ENCODE results near the gene ASB3.

The ASB3 gene

DNA sequence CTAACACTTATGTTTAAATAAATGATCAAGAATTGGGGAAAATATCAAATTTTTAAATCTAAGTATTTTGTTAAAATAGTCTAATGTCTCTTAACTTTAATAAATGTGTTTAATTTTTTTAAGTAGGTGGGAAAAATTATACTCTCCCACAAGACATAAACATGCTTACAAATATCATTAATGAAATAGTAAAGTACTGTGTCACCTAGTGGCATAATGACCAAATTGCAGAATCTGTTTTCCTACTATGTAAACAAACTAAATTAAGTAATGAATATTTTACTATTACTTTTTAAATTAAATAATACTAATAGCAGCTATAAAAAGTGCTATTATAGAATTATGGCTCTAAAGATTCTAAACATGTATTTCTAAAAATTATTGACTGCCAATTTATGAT is 71.2 kb downstream of the ASB3 start:
- H2AFZ ChIP-seq = no peak overlapping the region
- peaks cover 8% of the 10 kb centered on the region for H3K79me2 ChIP-seq
- no peak overlapping the region for H3K4me3 ChIP-seq (ENCODE audit: low read depth, low read length)
- H3K27ac ChIP-seq = no peak overlapping the region
- H3K4me2 ChIP-seq (ENCODE audit: low read length) = no peak overlapping the region
- no peaks in the 10 kb centered on the region for H3K36me3 ChIP-seq (ENCODE audit: control insufficient read depth, insufficient read depth, low read length)
- no peak overlapping the region for H3K9ac ChIP-seq
- no peaks in the 10 kb centered on the region for H3K9me3 ChIP-seq (ENCODE audit: control insufficient read depth, low read length)
- no peaks in the 10 kb centered on the region for H3K4me1 ChIP-seq
- no peaks in the 10 kb centered on the region for H3K27me3 ChIP-seq (ENCODE audit: control insufficient read depth, insufficient read depth, low read length)
- TF ChIP-seq, protein P1, sequence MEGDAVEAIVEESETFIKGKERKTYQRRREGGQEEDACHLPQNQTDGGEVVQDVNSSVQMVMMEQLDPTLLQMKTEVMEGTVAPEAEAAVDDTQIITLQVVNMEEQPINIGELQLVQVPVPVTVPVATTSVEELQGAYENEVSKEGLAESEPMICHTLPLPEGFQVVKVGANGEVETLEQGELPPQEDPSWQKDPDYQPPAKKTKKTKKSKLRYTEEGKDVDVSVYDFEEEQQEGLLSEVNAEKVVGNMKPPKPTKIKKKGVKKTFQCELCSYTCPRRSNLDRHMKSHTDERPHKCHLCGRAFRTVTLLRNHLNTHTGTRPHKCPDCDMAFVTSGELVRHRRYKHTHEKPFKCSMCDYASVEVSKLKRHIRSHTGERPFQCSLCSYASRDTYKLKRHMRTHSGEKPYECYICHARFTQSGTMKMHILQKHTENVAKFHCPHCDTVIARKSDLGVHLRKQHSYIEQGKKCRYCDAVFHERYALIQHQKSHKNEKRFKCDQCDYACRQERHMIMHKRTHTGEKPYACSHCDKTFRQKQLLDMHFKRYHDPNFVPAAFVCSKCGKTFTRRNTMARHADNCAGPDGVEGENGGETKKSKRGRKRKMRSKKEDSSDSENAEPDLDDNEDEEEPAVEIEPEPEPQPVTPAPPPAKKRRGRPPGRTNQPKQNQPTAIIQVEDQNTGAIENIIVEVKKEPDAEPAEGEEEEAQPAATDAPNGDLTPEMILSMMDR (IDR thresholded peaks at IDR 0.05) = no peak

DNA sequence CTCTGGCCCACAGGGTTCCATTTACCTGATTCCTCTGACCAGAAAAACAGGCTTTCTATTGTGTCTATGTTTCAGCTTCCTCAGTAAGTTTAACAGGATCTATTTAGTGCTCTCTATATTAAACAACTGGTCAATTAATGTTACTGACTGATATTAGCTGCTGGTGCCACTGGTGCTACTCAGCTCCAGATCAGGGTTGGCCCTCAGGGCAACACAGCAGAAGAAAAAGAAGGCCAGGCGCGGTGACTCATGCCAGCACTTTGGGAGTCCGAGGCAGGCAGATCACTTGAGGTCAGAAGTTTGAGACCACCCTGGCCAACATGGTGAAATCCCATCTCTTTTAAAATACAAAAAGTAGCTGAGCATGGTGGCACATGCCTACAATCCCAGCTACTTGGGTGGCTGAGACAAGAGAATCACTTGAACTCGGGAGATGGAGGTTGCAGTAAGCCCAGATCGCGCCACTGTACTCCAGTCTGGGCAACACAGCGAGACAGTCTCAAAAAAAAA is 75.4 kb downstream of the ASB3 start:
- Histone ChIP-seq H3K4me2 (ENCODE audit: low read length) (no peak overlapping the region), H3K9me3 (ENCODE audit: control insufficient read depth, low read length) (no peaks in the 10 kb centered on the region), H3K27ac (no peak overlapping the region), H3K36me3 (ENCODE audit: control insufficient read depth, insufficient read depth, low read length) (no peaks in the 10 kb centered on the region), H3K27me3 (ENCODE audit: control insufficient read depth, insufficient read depth, low read length) (no peaks in the 10 kb centered on the region), H3K4me3 (ENCODE audit: low read depth, low read length) (no peak overlapping the region), H3K79me2 (peaks cover 6% of the 10 kb centered on the region), H2AFZ (no peak overlapping the region), H3K9ac (no peak overlapping the region), H3K4me1 (no peaks in the 10 kb centered on the region)
- TF ChIP-seq, protein P1 (IDR thresholded peaks at IDR 0.05) = no peak

DNA sequence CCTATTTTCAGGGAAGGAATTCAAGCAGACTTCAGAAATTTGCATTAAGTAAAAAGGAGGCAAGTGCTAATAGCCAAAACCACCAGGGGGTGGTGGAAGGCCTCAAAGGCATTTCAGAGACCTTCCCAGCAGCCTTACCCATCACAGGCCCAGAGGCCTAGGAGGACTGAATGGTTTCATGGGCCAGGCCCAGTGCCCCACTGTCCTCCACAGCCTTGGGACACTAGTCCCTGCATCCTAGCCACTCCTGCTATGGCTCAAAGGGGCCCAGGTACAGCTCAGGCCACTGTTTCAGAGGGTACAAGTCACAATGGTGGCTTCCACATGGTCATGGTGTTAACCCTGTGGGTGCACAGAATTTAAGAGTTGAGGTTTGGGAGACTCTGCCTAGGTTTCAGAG is 77.8 kb downstream of the ASB3 start:
- H3K36me3 ChIP-seq (ENCODE audit: control insufficient read depth, insufficient read depth, low read length) = no peaks in the 10 kb centered on the region
- no peak overlapping the region for H3K4me3 ChIP-seq (ENCODE audit: low read depth, low read length)
- TF ChIP-seq, protein P1 (IDR thresholded peaks at IDR 0.05) = no peak
- H3K79me2 ChIP-seq = peaks cover 6% of the 10 kb centered on the region
- no peak overlapping the region for H3K4me2 ChIP-seq (ENCODE audit: low read length)
- no peak overlapping the region for H2AFZ ChIP-seq
- H3K27me3 ChIP-seq (ENCODE audit: control insufficient read depth, insufficient read depth, low read length) = no peaks in the 10 kb centered on the region
- H3K27ac ChIP-seq = no peak overlapping the region
- no peak overlapping the region for H3K9ac ChIP-seq
- no peaks in the 10 kb centered on the region for H3K4me1 ChIP-seq
- no peaks in the 10 kb centered on the region for H3K9me3 ChIP-seq (ENCODE audit: control insufficient read depth, low read length)

DNA sequence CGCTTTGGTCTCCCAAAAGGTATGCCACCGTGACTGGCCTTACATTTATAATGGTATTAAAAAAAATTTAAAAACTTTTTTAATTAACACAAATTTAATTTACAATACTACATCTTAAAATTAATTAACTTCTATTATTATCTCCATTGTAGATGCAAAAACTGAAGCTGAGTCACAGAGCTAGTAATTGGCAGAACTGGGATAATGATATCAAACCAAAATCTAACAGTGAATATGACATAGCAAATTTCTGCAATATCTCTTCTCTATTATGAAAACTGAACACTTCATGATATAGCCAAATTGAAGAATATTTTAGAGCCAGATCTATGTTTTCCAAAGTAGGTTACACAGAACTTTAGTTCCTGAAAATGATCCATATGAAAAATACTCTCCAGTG is 85.5 kb downstream of the ASB3 start:
- Histone ChIP-seq H3K9me3 (ENCODE audit: control insufficient read depth, low read length) (no peaks in the 10 kb centered on the region), H3K79me2 (peaks cover 9% of the 10 kb centered on the region), H3K9ac (no peak overlapping the region), H3K4me1 (no peaks in the 10 kb centered on the region), H3K4me2 (ENCODE audit: low read length) (no peak overlapping the region), H3K36me3 (ENCODE audit: control insufficient read depth, insufficient read depth, low read length) (no peaks in the 10 kb centered on the region), H3K27ac (no peak overlapping the region), H3K4me3 (ENCODE audit: low read depth, low read length) (no peak overlapping the region), H3K27me3 (ENCODE audit: control insufficient read depth, insufficient read depth, low read length) (no peaks in the 10 kb centered on the region), H2AFZ (no peak overlapping the region)
- TF ChIP-seq, protein P1 (IDR thresholded peaks at IDR 0.05) = no peak

DNA sequence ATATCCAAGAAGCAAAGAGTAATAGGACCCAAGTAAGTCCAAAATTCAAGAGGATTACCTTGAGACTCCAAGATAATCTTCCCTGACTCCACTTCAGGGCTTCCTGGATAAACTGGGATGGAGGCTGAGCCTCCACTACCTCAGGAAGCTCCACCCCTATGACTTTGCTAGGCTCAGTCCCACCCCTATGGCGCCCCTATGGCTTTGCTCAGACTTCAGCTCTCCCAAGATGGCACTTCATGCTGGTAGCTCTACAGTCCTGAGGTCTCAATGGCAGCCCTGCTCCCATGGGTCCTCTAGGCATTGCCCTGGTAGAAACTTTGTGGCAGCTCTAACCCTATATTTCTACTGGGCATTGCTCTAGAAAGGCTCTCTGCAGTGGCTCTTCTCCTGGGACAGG is 89.1 kb downstream of the ASB3 start:
- no peaks in the 10 kb centered on the region for H3K4me1 ChIP-seq
- no peaks in the 10 kb centered on the region for H3K36me3 ChIP-seq (ENCODE audit: control insufficient read depth, insufficient read depth, low read length)
- H3K9ac ChIP-seq = no peak overlapping the region
- no peak overlapping the region for H3K4me3 ChIP-seq (ENCODE audit: low read depth, low read length)
- peaks cover 9% of the 10 kb centered on the region for H3K79me2 ChIP-seq
- no peak overlapping the region for H3K4me2 ChIP-seq (ENCODE audit: low read length)
- H3K27ac ChIP-seq = no peak overlapping the region
- H3K9me3 ChIP-seq (ENCODE audit: control insufficient read depth, low read length) = no peaks in the 10 kb centered on the region
- TF ChIP-seq, protein P1 (IDR thresholded peaks at IDR 0.05) = no peak
- no peaks in the 10 kb centered on the region for H3K27me3 ChIP-seq (ENCODE audit: control insufficient read depth, insufficient read depth, low read length)
- no peak overlapping the region for H2AFZ ChIP-seq

Data from parathyroid adenoma (tissue), 2 donors.